Naive thymus-derived CD8-positive, alpha-beta T cell (primary cell): ENCODE measurements around the gene TRMT11. TPM values are rescaled to one million over a fixed set of nuclear protein-coding genes. Genes with fewer than 3 reads are reported as not detected.
"Not testable (repeated sequence)": the region's sequence is repeated elsewhere in the genome, so short reads cannot be mapped to it uniquely, and the experiment has no call there.

ENCODE experiments used
- ATAC-seq, 2 donors: fragments of 150-1000 bp; cut with Tn5 transposase in 1 of 2; sonication (Bioruptor Pico), chemical (Tn5 transposase) in 1 of 2; 1 replicate in 1 of 2; 2 replicates in 1 of 2; pipeline ENCODE4 v1.10.0; 2021; ENCODE audit warnings: mild to moderate bottlenecking in 2 of 2, moderate library complexity in 2 of 2
- POLR2A ChIA-PET: fragments of 350-600 bp; sonication (Branson Sonifier 250); formaldehyde crosslinking; loops from one replicate; lab custom pipeline; 2021; ENCODE audit warnings: antibody characterized with exemption; lab: Charles Lee
- DNase-seq, 10 donors: peaks; one replicate each; pipeline versions ENCODE4 v3.0.0 to v3.0.0-alpha.2; 2020 to 2022
- H3K27ac Mint-ChIP-seq, 10 donors: one replicate each; pipeline ENCODE4 v1.8.0; 2020 to 2022; ENCODE audit warnings: mild to moderate bottlenecking in 10 of 10, mixed read lengths in 10 of 10, moderate library complexity in 4 of 10, inconsistent platforms in 1 of 10
- H3K27me3 Mint-ChIP-seq, 5 donors: one replicate each; pipeline ENCODE4 v1.8.0; 2021 to 2022; ENCODE audit warnings: mixed read lengths in 5 of 5
- H3K36me3 Mint-ChIP-seq, 3 donors: one replicate each; pipeline ENCODE4 v1.8.0; 2020 to 2022; ENCODE audit warnings: mixed read lengths in 3 of 3, mild to moderate bottlenecking in 2 of 3, inconsistent platforms in 1 of 3
- H3K4me1 Mint-ChIP-seq, 4 donors: one replicate each; pipeline ENCODE4 v1.8.0; 2021 to 2022; ENCODE audit warnings: mixed read lengths in 4 of 4
- H3K4me3 Mint-ChIP-seq, 10 donors: one replicate each; pipeline ENCODE4 v1.8.0; 2020 to 2022; ENCODE audit warnings: mild to moderate bottlenecking in 10 of 10, mixed read lengths in 10 of 10, moderate library complexity in 6 of 10, inconsistent platforms in 1 of 10
- H3K9me3 Mint-ChIP-seq, 9 donors: one replicate each; pipeline ENCODE4 v1.8.0; 2020 to 2022; ENCODE audit warnings: mixed read lengths in 9 of 9, mild to moderate bottlenecking in 3 of 9, inconsistent platforms in 1 of 9, moderate library complexity in 1 of 9
- polyA plus RNA-seq, 3 donors: library from polyadenylated mRNA; unstranded; fragments of 300-500 nt; fragmentation: Illumina TruSeq; gene quantifications; one replicate each; pipeline ENCODE4 v1.2.3, GENCODE V29; 2021
- total RNA-seq, 8 experiments: library from RNA in 2 of 8; stranded (reverse) in 2 of 8; gene quantifications; one replicate each; pipeline ENCODE4 v1.2.3 and lab custom pipeline; 2021 to 2026

TRMT11 gene
- total and polyA plus RNA-seq, 5 experiments from 2014 or later = 9.4 to 27.9 (median 16.1) TPM

DNA sequence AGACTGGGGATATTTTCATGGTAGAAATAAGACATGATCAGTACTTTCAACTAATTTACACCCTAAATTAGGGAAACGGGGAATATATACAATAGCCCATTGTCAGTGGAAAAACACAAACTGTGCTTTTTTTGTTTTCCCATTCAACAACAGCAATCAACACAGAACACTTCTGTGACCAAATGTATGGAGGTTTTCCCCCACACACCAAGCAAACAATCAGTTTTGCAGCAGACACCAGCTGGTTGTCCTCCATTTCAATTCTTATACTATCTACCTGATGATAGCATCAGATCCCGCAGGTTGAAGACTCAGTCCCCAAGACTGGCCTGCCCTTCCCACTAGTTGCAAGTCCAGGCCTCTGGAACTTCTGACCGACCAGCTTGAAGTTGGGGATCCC lies 25.2 kb upstream of the TRMT11 start:
- POLR2A ChIA-PET = interaction anchor here (1.1 to 1.2 kb wide), 2 partner anchors 171 to 174 kb away, joined by 3 read pairs; partner anchors contain the start of gene NCOA7

DNA sequence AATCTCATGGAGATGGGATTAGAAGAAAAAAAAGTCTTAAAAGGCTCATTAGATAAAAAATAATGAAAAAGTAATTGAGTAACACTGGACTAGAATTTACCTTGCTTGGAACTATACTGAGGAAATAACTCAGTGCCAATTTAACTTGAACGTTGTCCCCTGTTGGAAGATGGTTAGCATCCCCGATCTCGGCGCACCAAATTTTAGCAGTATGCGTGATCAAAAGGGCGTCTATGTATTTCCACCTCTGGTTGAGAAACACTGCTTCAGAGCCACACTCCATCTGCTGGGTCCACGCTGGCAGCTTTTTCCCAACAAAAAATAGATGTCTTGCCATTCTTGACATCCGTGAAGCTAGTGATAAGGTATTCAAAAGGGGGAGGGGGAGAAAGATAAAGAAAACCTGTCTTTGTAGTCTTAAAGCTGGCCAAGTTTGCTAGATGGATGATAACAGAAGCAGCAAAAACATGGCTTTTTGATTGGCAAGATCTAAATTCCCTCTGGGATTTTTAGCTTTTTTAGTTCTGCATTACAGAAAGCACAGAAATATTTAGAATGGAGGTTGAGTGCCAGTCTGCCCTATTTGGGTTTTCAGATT lies 23.3 kb upstream of the TRMT11 start:
- POLR2A ChIA-PET = interaction anchor here (1.0 kb wide), 1 partner anchor 172 kb away, joined by 4 read pairs; the partner anchor contains the start of gene NCOA7
- Mint-ChIP-seq H3K9me3 (no peaks in the 10 kb centered on the region), H3K27me3 (no peaks in the 10 kb centered on the region), H3K36me3 (peaks cover 0 to 30% (median 2%) of the 10 kb centered on the region in 3 donors), H3K27ac (peak overlapping the region in 4 of 10 donors; percentile 30 to 70 (median 42)), H3K4me1 (peaks cover 18 to 37% (median 33%) of the 10 kb centered on the region in 4 donors), H3K4me3 (no peak overlapping the region)
- DNase-seq (no peak), ATAC-seq (no peak)

More for the DNA sequence above, 25.2 kb upstream of the TRMT11 start:
- no peak overlapping the region for H3K4me3 Mint-ChIP-seq
- H3K9me3 Mint-ChIP-seq = no peaks in the 10 kb centered on the region
- no peaks in the 10 kb centered on the region for H3K27me3 Mint-ChIP-seq
- DNase-seq = no peak
- peaks cover 15 to 37% (median 33%) of the 10 kb centered on the region in 4 donors for H3K4me1 Mint-ChIP-seq
- no peak for ATAC-seq
- H3K36me3 Mint-ChIP-seq = peaks cover 0 to 14% (median 0%) of the 10 kb centered on the region in 3 donors
- peak overlapping the region in 1 of 10 donors; percentile 29 for H3K27ac Mint-ChIP-seq

DNA sequence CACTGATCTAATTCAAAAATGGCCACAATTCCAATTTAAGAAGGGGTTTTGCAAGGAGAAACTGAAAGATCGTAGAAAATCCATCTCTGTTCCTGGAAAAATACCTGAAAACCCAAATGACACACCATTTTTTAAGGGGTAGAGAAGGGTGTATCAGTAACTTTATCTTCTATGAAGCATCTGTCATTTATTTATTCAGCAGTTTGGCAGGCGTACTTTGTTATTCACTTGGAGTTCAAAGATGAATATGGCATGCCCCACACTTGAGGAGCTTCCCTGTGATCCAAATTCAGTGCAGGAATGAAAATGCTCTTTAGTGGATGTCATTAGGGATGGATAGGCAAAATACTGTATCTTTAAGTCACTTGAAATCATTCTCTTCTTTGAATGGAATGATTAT lies 22.5 kb upstream of the TRMT11 start:
- no peak for DNase-seq
- Mint-ChIP-seq H3K36me3 (peaks cover 0 to 39% (median 3%) of the 10 kb centered on the region in 3 donors), H3K27me3 (no peaks in the 10 kb centered on the region), H3K27ac (peak overlapping the region in 1 of 10 donors; percentile 70), H3K9me3 (no peaks in the 10 kb centered on the region), H3K4me1 (peaks cover 19 to 45% (median 37%) of the 10 kb centered on the region in 4 donors), H3K4me3 (no peak overlapping the region)
- no peak for ATAC-seq
- POLR2A ChIA-PET = interaction anchor here (1.0 kb wide), 1 partner anchor 173 kb away, joined by 4 read pairs; the partner anchor contains the start of gene NCOA7

DNA sequence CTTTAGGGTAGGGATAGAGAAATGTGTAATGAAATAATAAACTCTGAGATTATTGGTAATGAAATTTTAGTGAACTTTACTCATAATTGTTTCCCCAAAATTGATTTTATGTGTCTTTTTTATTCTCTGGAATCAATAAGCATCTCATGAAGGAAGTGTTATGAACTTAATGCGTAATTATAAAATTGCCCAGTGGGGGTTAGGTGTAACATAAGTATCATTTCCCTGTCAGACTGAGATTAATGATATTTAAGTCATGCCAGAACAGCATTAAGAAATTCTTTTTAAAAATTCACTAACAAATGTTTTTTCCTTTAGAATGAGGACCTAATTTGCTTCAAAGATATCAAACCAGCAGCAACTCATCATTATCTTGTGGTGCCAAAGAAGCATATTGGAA lies 19.8 kb upstream of the TRMT11 start:
- Mint-ChIP-seq H3K27ac (no peak overlapping the region), H3K4me3 (no peak overlapping the region), H3K4me1 (peaks cover 25 to 46% (median 41%) of the 10 kb centered on the region in 4 donors), H3K9me3 (no peaks in the 10 kb centered on the region), H3K36me3 (peaks cover 0 to 47% (median 4%) of the 10 kb centered on the region in 3 donors), H3K27me3 (no peaks in the 10 kb centered on the region)
- no peak for DNase-seq
- no peak for ATAC-seq
- POLR2A ChIA-PET = no interaction called here

DNA sequence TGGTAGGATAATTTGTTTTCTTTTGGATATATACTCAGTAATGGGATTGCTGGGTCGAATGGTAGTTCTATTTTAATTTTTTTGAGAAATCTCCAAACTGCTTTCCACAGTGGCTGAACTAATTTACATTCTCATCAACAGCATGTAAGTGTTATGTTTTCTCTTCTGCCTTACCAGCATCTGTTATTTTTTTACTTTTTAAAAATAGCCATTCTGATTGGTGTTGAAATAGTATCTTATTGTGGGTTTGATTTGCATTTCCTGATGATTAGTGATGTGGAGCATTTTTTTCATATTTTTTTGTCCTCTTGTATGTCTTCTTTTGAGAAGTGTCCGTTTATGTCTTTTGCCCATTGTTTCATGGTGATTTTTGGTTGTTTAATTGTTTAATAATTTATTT lies 17.8 kb upstream of the TRMT11 start:
- no peak for ATAC-seq
- H3K36me3 Mint-ChIP-seq = peaks cover 0 to 56% (median 9%) of the 10 kb centered on the region in 3 donors
- no peaks in the 10 kb centered on the region for H3K27me3 Mint-ChIP-seq
- no peaks in the 10 kb centered on the region for H3K9me3 Mint-ChIP-seq
- peak overlapping the region in 1 of 10 donors; percentile 20 for H3K27ac Mint-ChIP-seq
- H3K4me3 Mint-ChIP-seq = no peak overlapping the region
- DNase-seq = no peak
- POLR2A ChIA-PET = no interaction called here
- peaks cover 17 to 34% (median 29%) of the 10 kb centered on the region in 4 donors for H3K4me1 Mint-ChIP-seq

- peaks cover 3 to 71% (median 12%) of the 10 kb centered on the region in 3 donors for H3K36me3 Mint-ChIP-seq
- peak overlapping the region in 2 of 10 donors; percentile 32 to 76 for H3K27ac Mint-ChIP-seq
- H3K4me1 Mint-ChIP-seq = peaks cover 16 to 28% (median 22%) of the 10 kb centered on the region in 4 donors
- no peaks in the 10 kb centered on the region for H3K27me3 Mint-ChIP-seq
- DNase-seq = no peak
- H3K9me3 Mint-ChIP-seq = no peaks in the 10 kb centered on the region
- POLR2A ChIA-PET = interaction anchor here (1.0 kb wide), 1 partner anchor 13 kb away, joined by 3 read pairs; no protein-coding TSS in a partner anchor
- H3K4me3 Mint-ChIP-seq = no peak overlapping the region
- no peak for ATAC-seq
Measured at GRCh38 chr6:125970760-125971159, 15.6 kb upstream of the TRMT11 start.

DNA sequence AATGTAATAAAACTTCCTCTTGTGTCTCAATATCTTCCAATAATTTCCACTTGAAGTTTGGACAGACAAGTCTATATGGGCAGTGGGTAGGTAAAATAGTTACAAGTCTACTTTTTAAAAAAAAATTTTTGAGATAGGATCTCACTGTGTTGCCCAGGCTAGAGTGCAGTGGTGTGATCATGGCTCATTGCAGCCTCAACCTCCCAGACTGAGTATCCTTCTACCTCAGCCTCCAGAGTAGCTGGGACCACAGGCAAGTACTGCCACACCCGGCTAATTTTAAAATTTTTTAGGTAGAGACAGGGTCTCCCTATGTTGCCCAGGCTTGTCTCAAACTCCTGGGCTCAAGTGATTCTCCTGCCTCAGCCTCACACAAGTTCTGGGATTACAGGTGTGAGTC lies 13.9 kb upstream of the TRMT11 start:
- H3K4me3 Mint-ChIP-seq, POLR2A ChIA-PET, H3K27me3 Mint-ChIP-seq, ATAC-seq, H3K9me3 Mint-ChIP-seq, DNase-seq: not testable (repeated sequence)
- H3K36me3 Mint-ChIP-seq = peaks cover 3 to 65% (median 13%) of the 10 kb centered on the region in 3 donors
- H3K27ac Mint-ChIP-seq = peak overlapping the region in 3 of 10 donors; percentile 5 to 58 (median 40)
- H3K4me1 Mint-ChIP-seq = peaks cover 13 to 26% (median 22%) of the 10 kb centered on the region in 4 donors

GRCh38 chr6:125974214-125974866 lies 12.0 kb upstream of the TRMT11 start:
- no peaks in the 10 kb centered on the region for H3K27me3 Mint-ChIP-seq
- no peak overlapping the region for H3K4me3 Mint-ChIP-seq
- H3K27ac Mint-ChIP-seq = peak overlapping the region in 3 of 10 donors; percentile 20 to 28 (median 27)
- POLR2A ChIA-PET = interaction anchor here (1.0 to 1.6 kb wide), 4 partner anchors 12 to 672 kb away, joined by 3 to 6 read pairs (median 5); partner anchors contain the start of genes HINT3 and TRMT11
- H3K9me3 Mint-ChIP-seq = no peaks in the 10 kb centered on the region
- ATAC-seq = peak; percentile 68 to 74
- H3K4me1 Mint-ChIP-seq = peaks cover 8 to 13% (median 11%) of the 10 kb centered on the region in 4 donors
- peak in 3 of 10 donors; percentile 32 to 47 (median 43) for DNase-seq
- peaks cover 3 to 57% (median 11%) of the 10 kb centered on the region in 3 donors for H3K36me3 Mint-ChIP-seq

DNA sequence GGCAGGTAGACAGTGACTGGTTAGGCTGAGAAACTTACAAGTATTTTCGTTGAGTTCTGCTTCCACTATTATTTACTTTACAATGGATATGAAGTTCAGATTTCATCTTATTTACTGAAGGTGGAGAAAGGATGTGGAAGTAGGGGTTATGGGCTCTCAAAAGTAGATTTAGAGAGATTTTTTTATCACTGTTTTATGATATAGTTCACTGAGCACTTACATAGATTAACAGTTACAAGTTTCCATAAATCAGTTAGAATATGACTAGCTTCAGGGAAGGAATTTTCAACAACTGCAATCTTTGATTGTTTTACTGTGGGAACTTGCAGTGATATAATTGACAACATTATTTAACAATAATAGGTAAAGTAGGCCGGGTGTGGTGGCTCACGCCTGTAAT lies 7.2 kb upstream of the TRMT11 start:
- Mint-ChIP-seq H3K36me3 (peaks cover 3 to 27% (median 7%) of the 10 kb centered on the region in 3 donors), H3K4me1 (peaks cover 3 to 6% (median 5%) of the 10 kb centered on the region in 4 donors), H3K4me3 (no peak overlapping the region), H3K27me3 (no peaks in the 10 kb centered on the region), H3K9me3 (no peaks in the 10 kb centered on the region), H3K27ac (no peak overlapping the region)
- no peak for DNase-seq
- ATAC-seq = no peak
- POLR2A ChIA-PET = no interaction called here

- H3K27ac Mint-ChIP-seq = no peak overlapping the region
- no peaks in the 10 kb centered on the region for H3K4me1 Mint-ChIP-seq
- no peak overlapping the region for H3K4me3 Mint-ChIP-seq
- ATAC-seq = no peak
- H3K27me3 Mint-ChIP-seq = no peaks in the 10 kb centered on the region
- POLR2A ChIA-PET = no interaction called here
- H3K36me3 Mint-ChIP-seq = peaks cover 0 to 15% (median 3%) of the 10 kb centered on the region in 3 donors
- no peak for DNase-seq
- no peaks in the 10 kb centered on the region for H3K9me3 Mint-ChIP-seq
Measured at GRCh38 chr6:125981571-125982185, 4.7 kb upstream of the TRMT11 start.

DNA sequence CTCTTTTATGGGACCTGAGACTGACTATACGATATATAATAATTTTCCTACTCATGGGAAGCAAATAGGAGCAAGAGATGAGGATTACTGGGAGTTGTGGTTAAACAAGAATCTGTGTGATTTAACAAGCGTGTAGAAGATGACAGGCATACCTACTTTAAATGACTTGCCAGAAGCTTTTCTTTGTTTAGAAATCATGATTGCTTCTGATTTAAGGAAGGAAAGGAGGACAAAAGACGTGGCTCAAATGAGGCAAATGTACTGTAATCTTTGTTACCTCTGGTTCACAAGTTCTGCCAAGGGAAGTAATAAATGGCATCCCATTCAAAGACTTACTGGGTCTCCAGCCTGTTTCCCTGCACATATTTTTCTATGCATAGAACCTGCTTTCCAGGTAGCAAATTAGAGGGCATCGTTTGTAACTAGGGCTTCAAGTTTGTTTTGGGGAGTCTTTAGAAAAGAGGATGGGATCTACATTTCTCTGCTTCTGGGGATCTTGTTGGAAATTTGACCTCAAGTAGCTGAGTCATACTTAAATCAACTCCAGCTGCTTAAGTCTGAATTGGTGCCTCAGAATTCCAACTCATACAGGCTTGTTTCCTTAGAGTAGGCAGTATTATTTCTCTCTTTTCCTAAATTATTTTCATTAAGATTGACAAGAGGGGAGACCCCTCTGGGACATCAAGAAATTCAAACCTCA lies 2.9 kb upstream of the TRMT11 start:
- Mint-ChIP-seq H3K4me1 (no peaks in the 10 kb centered on the region), H3K36me3 (peaks cover 0 to 8% (median 0%) of the 10 kb centered on the region in 3 donors), H3K9me3 (no peaks in the 10 kb centered on the region), H3K27ac (no peak overlapping the region), H3K27me3 (no peaks in the 10 kb centered on the region), H3K4me3 (no peak overlapping the region)
- ATAC-seq (no peak), DNase-seq (no peak)
- POLR2A ChIA-PET = no interaction called here

GRCh38 chr6:125984311-125984710 lies 2.0 kb upstream of the TRMT11 start:
- peaks cover 0 to 3% (median 2%) of the 10 kb centered on the region in 4 donors for H3K4me1 Mint-ChIP-seq
- H3K4me3 Mint-ChIP-seq = no peak overlapping the region
- DNase-seq = no peak
- peak overlapping the region in 1 of 10 donors; percentile 30 for H3K27ac Mint-ChIP-seq
- no peaks in the 10 kb centered on the region for H3K9me3 Mint-ChIP-seq
- POLR2A ChIA-PET = interaction anchor here (0.9 kb wide), 1 partner anchor 194 kb away, joined by 3 read pairs; the partner anchor contains the start of gene NCOA7
- ATAC-seq = no peak
- no peaks in the 10 kb centered on the region for H3K27me3 Mint-ChIP-seq
- no peaks in the 10 kb centered on the region for H3K36me3 Mint-ChIP-seq
